Activated naive CD8-positive, alpha-beta T cell treated with anti-CD3 and anti-CD28 coated beads, Interleukin-2, amount 50 U/mL, for 24 hours (primary cell): ENCODE results near the gene ZMYND19.
A peak's percentile ranks its signal among the peaks of the same experiment; 100 is the strongest.
"Not testable (repeated sequence)": the region's sequence is repeated elsewhere in the genome, so short reads cannot be mapped to it uniquely, and the experiment has no call there.

Experiments used
- ATAC-seq: fragments of 150-1000 bp; cut with Tn5 transposase; one replicate; pipeline ENCODE4 v1.10.0; 2021
- DNase-seq: peaks from one replicate; pipeline ENCODE4 v3.0.0; 2021
- H3K27ac Mint-ChIP-seq: one replicate; pipeline ENCODE4 v1.8.0; 2021; ENCODE audit warnings: mild to moderate bottlenecking, mixed read lengths
- H3K27me3 Mint-ChIP-seq: one replicate; pipeline ENCODE4 v1.8.0; 2021; ENCODE audit warnings: mixed read lengths
- H3K36me3 Mint-ChIP-seq: one replicate; pipeline ENCODE4 v1.8.0; 2021; ENCODE audit warnings: low read depth, mixed read lengths
- H3K4me1 Mint-ChIP-seq: one replicate; pipeline ENCODE4 v1.8.0; 2021; ENCODE audit warnings: mixed read lengths
- H3K4me3 Mint-ChIP-seq: one replicate; pipeline ENCODE4 v1.8.0; 2021; ENCODE audit warnings: mild to moderate bottlenecking, moderate library complexity, mixed read lengths
- H3K9me3 Mint-ChIP-seq: one replicate; pipeline ENCODE4 v1.8.0; 2021; ENCODE audit warnings: mixed read lengths

Gene ZMYND19

DNA sequence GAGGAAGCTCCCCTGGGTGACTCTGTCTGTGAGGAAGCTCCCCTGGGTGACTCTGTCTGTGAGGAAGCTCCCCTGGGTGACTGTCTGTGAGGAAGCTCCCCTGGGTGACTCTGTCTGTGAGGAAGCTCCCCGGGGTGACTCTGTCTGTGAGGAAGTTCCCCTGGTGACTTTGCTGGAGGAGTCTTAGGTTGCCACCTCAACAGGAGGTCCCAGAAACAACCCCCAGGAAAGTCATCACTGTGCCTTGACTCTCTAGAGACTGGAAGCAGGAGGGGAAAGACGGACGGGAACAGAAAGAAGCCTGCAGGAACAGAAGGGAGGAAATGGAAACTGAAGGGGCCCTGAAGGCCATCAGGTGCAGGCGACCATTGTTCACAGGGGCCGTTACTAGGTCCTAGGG, 21.9 kb downstream of the ZMYND19 start:
- H3K9me3 Mint-ChIP-seq, H3K27me3 Mint-ChIP-seq, H3K4me3 Mint-ChIP-seq, DNase-seq, H3K27ac Mint-ChIP-seq, H3K4me1 Mint-ChIP-seq, ATAC-seq: not testable (repeated sequence)
- H3K36me3 Mint-ChIP-seq = peaks cover 32% of the 10 kb centered on the region

DNA sequence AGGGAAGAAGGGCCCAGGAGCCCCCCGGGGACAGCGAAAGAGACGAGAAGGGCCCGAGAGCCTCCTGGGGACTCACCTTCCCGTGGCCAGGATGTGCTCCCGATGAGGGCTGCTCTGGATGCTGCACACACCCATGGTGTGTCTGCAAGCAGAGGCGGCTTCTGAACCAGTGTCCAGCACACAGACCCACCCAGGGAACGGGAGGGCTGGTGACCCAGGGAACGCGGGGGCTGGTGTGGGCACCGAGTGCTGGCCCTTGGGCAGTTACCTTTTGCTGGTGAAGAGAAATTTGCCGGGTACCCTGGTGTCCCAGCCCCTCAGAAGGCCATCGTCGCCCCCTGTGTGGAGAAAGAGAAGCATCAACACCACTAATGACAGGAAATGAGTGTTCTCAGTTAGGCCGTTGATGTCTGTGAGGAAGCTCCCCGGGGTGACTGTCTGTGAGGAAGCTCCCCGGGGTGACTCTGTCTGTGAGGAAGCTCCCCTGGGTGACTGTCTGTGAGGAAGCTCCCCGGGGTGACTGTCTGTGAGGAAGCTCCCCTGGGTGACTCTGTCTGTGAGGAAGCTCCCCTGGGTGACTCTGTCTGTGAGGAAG, 25.4 kb downstream of the ZMYND19 start:
- DNase-seq (no peak), ATAC-seq (peak; percentile 15)
- H3K36me3 Mint-ChIP-seq = peaks cover 28% of the 10 kb centered on the region
- no peak overlapping the region for H3K4me3 Mint-ChIP-seq
- H3K27me3 Mint-ChIP-seq = no peaks in the 10 kb centered on the region
- no peaks in the 10 kb centered on the region for H3K9me3 Mint-ChIP-seq
- no peaks in the 10 kb centered on the region for H3K4me1 Mint-ChIP-seq
- H3K27ac Mint-ChIP-seq = no peak overlapping the region

DNA sequence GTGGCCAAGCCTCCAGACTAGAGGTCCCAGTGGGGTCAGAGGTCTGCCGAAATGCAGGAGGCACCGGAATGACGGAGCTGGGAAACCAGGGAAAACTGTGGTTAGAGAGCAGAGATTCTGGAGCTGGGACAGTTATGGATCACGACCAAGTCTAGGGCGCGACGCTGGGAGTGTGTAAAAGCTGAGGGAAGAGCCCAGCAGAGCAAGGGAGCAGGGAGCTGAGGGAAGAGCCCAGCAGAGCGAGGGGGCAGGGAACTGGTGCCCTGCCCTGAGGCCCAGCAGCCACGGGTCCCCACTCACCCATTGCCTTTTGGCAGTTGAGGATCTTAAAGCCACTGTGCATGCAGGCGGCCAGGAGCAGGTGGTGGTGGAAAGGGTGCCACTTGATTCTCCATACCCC, 26.2 kb downstream of the ZMYND19 start:
- H3K4me1 Mint-ChIP-seq = no peaks in the 10 kb centered on the region
- H3K27ac Mint-ChIP-seq = no peak overlapping the region
- H3K36me3 Mint-ChIP-seq = peaks cover 34% of the 10 kb centered on the region
- H3K9me3 Mint-ChIP-seq = no peaks in the 10 kb centered on the region
- no peak for DNase-seq
- ATAC-seq = no peak
- H3K27me3 Mint-ChIP-seq = no peaks in the 10 kb centered on the region
- no peak overlapping the region for H3K4me3 Mint-ChIP-seq

DNA sequence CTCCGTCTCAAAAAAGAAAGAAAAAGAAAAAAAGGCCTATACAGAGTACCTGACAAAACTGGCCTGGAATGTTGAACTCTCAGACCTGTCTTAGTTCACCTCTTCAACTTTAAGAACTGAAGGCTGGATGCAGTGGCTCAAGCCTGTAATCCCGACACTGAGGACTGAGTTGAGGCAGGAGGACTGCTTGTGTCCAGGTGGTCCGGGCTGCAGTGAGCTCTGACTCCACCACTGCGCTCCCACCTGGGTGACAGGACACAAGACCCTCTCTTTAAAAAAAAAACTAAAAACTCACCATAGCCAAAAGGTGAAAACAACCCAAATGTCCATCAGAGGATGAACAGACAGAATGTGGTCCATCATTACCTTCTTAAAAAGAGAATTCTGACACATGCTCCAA, 32.2 kb downstream of the ZMYND19 start:
- H3K9me3 Mint-ChIP-seq = no peaks in the 10 kb centered on the region
- H3K27me3 Mint-ChIP-seq = no peaks in the 10 kb centered on the region
- H3K36me3 Mint-ChIP-seq = peaks cover 30% of the 10 kb centered on the region
- ATAC-seq = no peak
- DNase-seq = no peak
- H3K4me3 Mint-ChIP-seq = no peak overlapping the region
- H3K27ac Mint-ChIP-seq = no peak overlapping the region
- H3K4me1 Mint-ChIP-seq = no peaks in the 10 kb centered on the region

DNA sequence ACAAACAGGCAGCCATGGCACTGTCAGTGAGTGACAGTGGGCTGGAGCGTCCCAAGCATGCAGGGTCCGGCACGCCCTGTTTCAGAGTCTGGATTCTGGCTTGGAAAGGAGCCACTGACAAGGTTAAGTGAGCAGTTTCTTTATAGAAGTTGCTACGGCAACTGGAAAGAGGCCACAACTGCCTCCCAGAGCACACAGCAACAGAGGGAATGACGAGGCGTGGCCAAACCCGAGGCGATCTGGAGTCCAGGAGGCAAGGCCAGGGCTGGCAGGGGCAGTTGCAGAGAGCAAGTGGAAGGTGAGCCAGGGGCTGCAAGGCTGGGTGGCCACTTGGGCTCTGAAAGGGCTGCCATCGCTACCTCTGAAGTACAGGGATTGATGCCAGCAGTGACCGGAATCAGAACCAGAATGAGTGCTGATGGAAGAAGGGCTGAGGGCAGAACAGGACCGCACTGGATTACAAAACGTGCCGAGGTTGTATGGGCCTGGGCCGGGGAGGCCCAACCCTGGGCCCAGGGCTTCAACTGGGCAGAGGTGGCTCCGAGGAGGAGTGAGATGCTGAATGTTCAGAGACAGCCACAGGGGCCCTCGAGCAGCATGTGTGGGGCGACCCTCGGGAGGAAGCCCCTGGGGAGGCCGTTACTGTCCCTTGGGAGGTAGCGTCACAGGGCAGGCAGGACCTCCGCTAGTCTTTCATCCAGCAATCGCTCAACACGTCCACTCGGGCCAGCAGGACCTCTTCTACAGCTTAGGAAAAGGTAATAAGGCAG, 34.1 kb downstream of the ZMYND19 start:
- Mint-ChIP-seq H3K4me1 (peaks cover 7% of the 10 kb centered on the region), H3K27me3 (no peaks in the 10 kb centered on the region), H3K27ac (no peak overlapping the region), H3K4me3 (no peak overlapping the region), H3K9me3 (no peaks in the 10 kb centered on the region), H3K36me3 (peaks cover 28% of the 10 kb centered on the region)
- ATAC-seq (no peak), DNase-seq (no peak)

DNA sequence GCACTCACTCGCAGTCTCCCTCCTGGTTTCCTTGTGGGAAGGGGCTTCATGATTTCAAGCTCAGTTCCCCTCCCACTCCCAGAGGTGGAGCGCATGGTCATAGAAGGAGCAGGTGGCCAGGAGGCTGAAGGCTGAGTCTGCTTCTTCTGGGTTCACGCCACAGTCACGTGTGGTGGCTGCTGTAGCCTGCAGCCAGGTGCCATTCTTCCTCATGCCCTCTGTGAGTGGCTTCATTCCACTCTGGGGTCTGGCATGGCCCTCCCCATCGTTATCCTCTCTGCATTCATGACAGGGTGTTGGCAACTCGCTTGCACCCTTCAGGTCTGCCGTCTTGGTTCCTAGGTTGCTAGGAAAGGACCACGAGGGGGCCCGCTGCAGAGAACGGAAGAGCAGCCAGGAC, 35.1 kb downstream of the ZMYND19 start:
- Mint-ChIP-seq H3K9me3 (no peaks in the 10 kb centered on the region), H3K27ac (no peak overlapping the region), H3K36me3 (peaks cover 24% of the 10 kb centered on the region), H3K4me1 (peaks cover 8% of the 10 kb centered on the region), H3K27me3 (no peaks in the 10 kb centered on the region), H3K4me3 (no peak overlapping the region)
- DNase-seq (no peak), ATAC-seq (no peak)

DNA sequence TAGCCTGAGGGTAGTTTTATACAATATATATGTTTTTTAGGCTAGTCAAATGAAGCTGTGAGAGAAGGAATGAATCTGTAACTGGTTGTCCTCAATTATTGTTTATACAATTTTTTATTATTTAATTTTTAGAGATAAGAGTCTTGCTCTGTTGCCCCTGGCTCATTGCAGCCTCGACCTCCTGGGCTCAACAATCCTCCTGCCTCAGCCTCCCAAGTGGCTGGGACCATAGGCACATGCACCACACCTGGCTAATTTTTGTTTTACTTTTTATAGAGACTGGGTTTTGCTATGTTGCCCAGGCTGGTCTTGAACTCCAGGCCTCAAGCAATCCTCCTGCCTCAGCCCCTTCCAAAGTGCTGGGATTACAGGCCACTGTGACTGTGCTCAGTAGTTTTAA, 36.0 kb downstream of the ZMYND19 start:
- H3K4me1 Mint-ChIP-seq = peaks cover 14% of the 10 kb centered on the region
- ATAC-seq (no peak), DNase-seq (no peak)
- H3K27ac Mint-ChIP-seq = no peak overlapping the region
- H3K27me3 Mint-ChIP-seq = no peaks in the 10 kb centered on the region
- no peak overlapping the region for H3K4me3 Mint-ChIP-seq
- peaks cover 16% of the 10 kb centered on the region for H3K36me3 Mint-ChIP-seq
- H3K9me3 Mint-ChIP-seq = no peaks in the 10 kb centered on the region

DNA sequence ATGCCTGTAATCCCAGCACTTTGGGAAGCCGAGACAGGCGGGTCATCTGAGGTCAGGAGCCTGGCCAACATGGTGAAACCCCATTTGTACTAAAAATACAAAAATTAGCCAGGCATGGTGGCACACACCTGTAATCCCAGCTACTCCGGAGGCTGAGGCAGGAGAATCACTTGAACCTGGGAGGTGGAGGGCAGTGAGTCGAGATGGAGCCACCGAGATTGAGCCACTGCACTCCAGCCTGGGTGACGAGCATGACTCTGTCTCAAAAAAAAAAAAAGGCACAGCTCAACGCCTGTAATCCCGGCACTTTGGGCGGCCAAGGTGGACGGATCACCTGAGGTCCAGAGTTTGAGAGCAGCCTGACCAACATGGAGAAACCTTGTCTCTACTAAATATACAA, 36.7 kb downstream of the ZMYND19 start:
- Mint-ChIP-seq H3K4me3 (peak overlapping the region; percentile 84), H3K4me1 (peaks cover 18% of the 10 kb centered on the region), H3K36me3 (peaks cover 16% of the 10 kb centered on the region)
- not testable (repeated sequence) for DNase-seq, ATAC-seq, H3K27me3 Mint-ChIP-seq, H3K27ac Mint-ChIP-seq, H3K9me3 Mint-ChIP-seq

DNA sequence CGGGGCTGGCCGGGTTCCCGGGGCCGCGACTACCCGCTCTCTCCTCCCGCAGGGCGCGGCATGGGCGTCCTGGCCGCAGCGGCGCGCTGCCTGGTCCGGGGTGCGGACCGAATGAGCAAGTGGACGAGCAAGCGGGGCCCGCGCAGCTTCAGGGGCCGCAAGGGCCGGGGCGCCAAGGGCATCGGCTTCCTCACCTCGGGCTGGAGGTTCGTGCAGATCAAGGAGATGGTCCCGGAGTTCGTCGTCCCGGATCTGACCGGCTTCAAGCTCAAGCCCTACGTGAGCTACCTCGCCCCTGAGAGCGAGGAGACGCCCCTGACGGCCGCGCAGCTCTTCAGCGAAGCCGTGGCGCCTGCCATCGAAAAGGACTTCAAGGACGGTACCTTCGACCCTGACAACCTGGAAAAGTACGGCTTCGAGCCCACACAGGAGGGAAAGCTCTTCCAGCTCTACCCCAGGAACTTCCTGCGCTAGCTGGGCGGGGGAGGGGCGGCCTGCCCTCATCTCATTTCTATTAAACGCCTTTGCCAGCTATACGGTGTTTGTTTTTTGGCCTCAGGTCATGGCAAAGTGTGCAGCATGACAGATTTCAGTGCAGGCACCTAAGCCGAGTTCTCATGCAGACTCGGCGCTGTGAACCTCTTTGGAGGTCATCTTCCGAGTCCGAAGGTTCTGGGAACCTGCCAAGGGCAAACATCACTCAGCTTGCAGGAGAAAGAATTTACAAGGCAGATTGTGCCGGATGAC, 38.1 kb downstream of the ZMYND19 start:
- Mint-ChIP-seq H3K27me3 (no peaks in the 10 kb centered on the region), H3K4me1 (peaks cover 18% of the 10 kb centered on the region), H3K4me3 (peak overlapping the region; percentile 84), H3K27ac (peak overlapping the region; percentile 86), H3K36me3 (peaks cover 13% of the 10 kb centered on the region), H3K9me3 (no peaks in the 10 kb centered on the region)
- ATAC-seq (no peak), DNase-seq (peak; percentile 29)

DNA sequence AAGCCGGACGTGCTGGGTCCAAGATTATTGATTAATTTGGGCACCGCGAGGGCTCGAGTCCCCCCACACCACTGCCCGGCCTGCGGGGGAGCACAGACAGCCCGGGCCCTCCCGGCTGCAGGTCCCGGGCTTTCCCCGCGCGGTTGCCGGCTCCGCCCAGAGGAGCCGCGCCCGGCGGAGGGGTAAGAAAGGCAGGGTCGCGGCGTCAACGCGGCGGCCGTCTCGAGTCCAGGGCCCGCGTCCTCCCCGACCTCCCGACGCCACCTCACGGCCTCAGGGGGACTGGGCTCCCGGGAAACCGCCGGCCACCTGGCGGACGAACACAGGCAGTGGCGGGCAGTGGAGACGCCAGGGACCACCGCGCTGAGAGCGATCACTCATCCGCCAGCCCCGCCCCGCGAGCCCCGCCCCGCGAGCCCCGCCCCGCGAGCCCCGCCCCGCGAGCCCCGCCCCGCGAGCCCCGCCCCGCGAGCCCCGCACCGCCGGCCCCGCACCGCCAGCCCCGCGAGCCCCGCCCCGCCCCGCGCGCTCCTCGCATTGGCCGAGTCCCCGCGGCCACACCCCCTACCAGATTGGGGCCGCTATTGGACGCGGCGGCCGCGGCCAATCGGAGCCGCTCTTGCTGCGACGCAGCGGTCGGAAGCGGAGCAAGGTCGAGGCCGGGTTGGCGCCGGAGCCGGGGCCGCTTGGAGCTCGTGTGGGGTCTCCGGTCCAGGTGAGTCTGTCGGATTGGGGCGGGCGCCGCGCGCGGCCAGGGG, 38.9 kb downstream of the ZMYND19 start, which contains the start of gene MRPL41:
Gene MRPL41, plus strand, starts transcription at position 616 of the 758 bp plus-strand sequence. CDS start 203 bp downstream, outside the sequence.
- DNase-seq (peak; percentile 91), ATAC-seq (peak; percentile 92)
- no peaks in the 10 kb centered on the region for H3K9me3 Mint-ChIP-seq
- peaks cover 18% of the 10 kb centered on the region for H3K4me1 Mint-ChIP-seq
- H3K27ac Mint-ChIP-seq = peak within 1 kb of the TSS; percentile 86
- H3K4me3 Mint-ChIP-seq = peak within 1 kb of the TSS; percentile 84
- peaks cover 13% of the 10 kb centered on the region for H3K36me3 Mint-ChIP-seq
- H3K27me3 Mint-ChIP-seq = no peaks in the 10 kb centered on the region

DNA sequence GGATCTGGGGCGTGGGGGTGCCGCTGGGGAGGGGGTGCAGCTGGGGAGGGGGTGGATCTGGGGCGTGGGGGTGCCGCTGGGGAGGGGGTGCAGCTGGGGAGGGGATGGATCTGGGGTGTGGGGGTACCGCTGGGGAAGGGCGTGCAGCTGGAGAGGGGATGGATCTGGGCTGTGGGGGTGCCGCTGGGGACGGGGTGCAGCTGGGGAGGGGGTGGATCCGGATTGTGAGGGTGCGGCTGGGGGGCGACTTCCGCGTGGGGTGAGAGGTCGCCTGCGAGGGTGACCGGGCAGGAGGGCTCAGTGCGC, 39.4 kb downstream of the ZMYND19 start:
- peak overlapping the region; percentile 84 for H3K4me3 Mint-ChIP-seq
- H3K4me1 Mint-ChIP-seq = peaks cover 18% of the 10 kb centered on the region
- H3K9me3 Mint-ChIP-seq, DNase-seq, H3K27ac Mint-ChIP-seq, ATAC-seq, H3K27me3 Mint-ChIP-seq: not testable (repeated sequence)
- H3K36me3 Mint-ChIP-seq = peaks cover 11% of the 10 kb centered on the region

DNA sequence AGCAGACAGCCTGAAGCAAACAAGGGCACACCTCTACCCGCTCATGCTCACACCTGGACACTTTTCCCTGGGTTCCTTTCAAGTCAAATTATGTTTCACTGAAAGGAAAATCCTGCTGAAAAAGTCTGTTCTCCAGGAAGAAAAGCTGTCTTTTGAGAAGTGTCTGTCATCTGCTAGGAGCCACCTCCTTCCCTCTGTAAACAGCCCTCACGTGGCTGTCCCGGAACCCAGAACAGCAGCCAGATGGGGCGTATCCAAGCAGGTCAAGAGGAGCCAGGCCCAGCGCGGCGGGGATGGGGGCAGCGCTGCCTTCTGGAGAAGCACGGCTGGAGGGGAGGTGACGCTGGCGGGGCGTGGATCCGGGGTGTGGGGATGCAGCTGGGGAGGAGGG, 40.1 kb downstream of the ZMYND19 start, which contains the start of gene PNPLA7:
Gene PNPLA7, minus strand, starts transcription at position 172 of the 391 bp plus-strand sequence. CDS start 205 bp downstream, outside the sequence.
- Mint-ChIP-seq H3K4me3 (peak within 1 kb of the TSS; percentile 84), H3K9me3 (no peaks in the 10 kb centered on the region), H3K27ac (peak within 1 kb of the TSS; percentile 76), H3K36me3 (peaks cover 9% of the 10 kb centered on the region), H3K27me3 (no peaks in the 10 kb centered on the region), H3K4me1 (peaks cover 18% of the 10 kb centered on the region)
- DNase-seq = peak; percentile 53
- ATAC-seq = no peak

DNA sequence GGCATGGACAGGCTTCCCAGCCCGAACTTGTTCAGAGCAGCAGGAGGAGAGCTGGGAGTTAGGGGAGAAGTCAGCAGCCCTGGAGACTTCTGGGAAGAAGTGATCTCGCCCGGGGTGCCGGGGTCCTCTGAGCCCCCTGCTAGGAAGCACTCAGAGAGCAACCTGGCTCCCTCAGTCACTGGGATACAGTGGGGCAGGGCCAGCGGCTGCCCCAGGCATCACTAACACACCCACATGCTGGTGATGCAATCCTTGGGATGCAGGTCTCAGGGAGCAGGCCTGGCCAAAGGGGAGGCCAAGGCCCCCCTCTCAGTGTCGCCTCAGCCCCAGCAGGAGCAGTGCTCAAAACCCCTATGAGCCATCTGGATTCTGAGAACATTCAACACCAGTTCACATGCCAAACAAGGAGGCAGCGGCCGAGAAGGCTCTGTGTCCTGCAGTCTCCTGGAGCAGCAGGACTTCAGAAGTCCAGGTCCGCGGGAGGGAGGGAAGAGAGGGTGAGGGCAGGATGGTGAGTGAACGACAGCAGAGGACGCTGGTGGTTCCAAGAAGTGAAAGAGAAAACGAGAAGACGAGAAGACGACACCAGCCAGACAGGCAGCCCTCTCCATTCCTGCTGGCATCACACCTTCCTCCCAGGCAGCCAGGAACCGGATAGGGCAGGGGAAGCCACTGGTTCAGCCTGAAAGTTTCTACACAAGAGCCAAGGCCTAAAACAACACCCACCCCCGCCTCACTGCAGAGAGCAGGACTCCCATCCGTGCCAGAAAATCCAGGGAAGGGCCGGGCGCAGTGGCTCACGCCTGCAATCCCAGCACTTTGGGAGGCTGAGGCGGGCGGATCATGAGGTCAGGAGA, 42.4 kb downstream of the ZMYND19 start:
- DNase-seq (no peak), ATAC-seq (no peak)
- Mint-ChIP-seq H3K4me3 (no peak overlapping the region), H3K4me1 (peaks cover 19% of the 10 kb centered on the region), H3K27me3 (no peaks in the 10 kb centered on the region), H3K27ac (no peak overlapping the region), H3K36me3 (peaks cover 5% of the 10 kb centered on the region), H3K9me3 (no peaks in the 10 kb centered on the region)

DNA sequence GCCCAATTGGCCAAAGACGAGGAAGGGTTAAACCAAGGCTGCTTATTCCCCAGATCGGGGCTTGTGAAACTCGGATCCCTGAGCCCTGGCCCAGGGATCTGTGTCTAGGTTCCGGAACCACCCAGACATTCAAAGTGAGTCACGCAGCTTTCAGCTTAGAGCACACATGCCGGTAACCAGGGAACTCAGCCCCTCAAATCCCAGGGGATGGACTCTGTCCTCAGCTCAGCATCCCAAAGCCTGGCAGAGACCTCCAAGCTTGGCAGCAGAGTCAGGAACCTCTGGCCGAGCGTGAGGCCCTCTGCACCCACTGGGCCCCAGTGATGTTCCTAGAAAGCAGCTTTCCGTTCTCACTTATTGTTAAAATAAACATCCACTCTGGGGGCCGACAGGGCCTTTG, 45.2 kb downstream of the ZMYND19 start:
- Mint-ChIP-seq H3K36me3 (no peaks in the 10 kb centered on the region), H3K4me3 (no peak overlapping the region), H3K27ac (no peak overlapping the region), H3K9me3 (no peaks in the 10 kb centered on the region), H3K4me1 (peaks cover 10% of the 10 kb centered on the region), H3K27me3 (no peaks in the 10 kb centered on the region)
- ATAC-seq (no peak), DNase-seq (no peak)
